Activated naive CD8-positive, alpha-beta T cell treated with anti-CD3 and anti-CD28 coated beads, Interleukin-2, amount 10 ng/mL, durations not matched to agents 7 days and 5 days (primary cell): ENCODE data around the gene SVEP1. TPM values are rescaled to one million over a fixed set of nuclear protein-coding genes. Genes with fewer than 3 reads are reported as not detected.
"Not testable (repeated sequence)": the region's sequence is repeated elsewhere in the genome, so short reads cannot be mapped to it uniquely, and the experiment has no call there.

ENCODE experiments used
- ATAC-seq: fragments of 150-1000 bp; cut with Tn5 transposase; one replicate; pipeline ENCODE4 v1.10.0; 2021; ENCODE audit warnings: low read depth, moderate library complexity
- POLR2A ChIA-PET: fragments of 350-600 bp; sonication (Branson Sonifier 250); formaldehyde crosslinking; loops from one replicate; lab custom pipeline; 2021; ENCODE audit warnings: antibody characterized with exemption; lab: Charles Lee
- DNase-seq: peaks from one replicate; pipeline ENCODE4 v3.0.0; 2021
- H3K27ac Mint-ChIP-seq: one replicate; pipeline ENCODE4 v1.8.0; 2022; ENCODE audit warnings: mild to moderate bottlenecking, mixed read lengths
- H3K27me3 Mint-ChIP-seq: one replicate; pipeline ENCODE4 v1.8.0; 2022; ENCODE audit warnings: mild to moderate bottlenecking, moderate library complexity, mixed read lengths
- H3K36me3 Mint-ChIP-seq: one replicate; pipeline ENCODE4 v1.8.0; 2021; ENCODE audit warnings: mild to moderate bottlenecking, mixed read lengths
- H3K4me1 Mint-ChIP-seq: one replicate; pipeline ENCODE4 v1.8.0; 2021; ENCODE audit warnings: mixed read lengths
- H3K4me3 Mint-ChIP-seq: one replicate; pipeline ENCODE4 v1.8.0; 2022; ENCODE audit warnings: mild to moderate bottlenecking, moderate library complexity, mixed read lengths
- H3K9me3 Mint-ChIP-seq: one replicate; pipeline ENCODE4 v1.8.0; 2021; ENCODE audit warnings: mixed read lengths
- total RNA-seq, 2 experiments: library from RNA; stranded (reverse); gene quantifications; one replicate each; pipeline ENCODE4 v1.2.3, GENCODE V29; 2021

SVEP1 gene
- total RNA-seq, 2 experiments from 2014 or later = not detected

DNA sequence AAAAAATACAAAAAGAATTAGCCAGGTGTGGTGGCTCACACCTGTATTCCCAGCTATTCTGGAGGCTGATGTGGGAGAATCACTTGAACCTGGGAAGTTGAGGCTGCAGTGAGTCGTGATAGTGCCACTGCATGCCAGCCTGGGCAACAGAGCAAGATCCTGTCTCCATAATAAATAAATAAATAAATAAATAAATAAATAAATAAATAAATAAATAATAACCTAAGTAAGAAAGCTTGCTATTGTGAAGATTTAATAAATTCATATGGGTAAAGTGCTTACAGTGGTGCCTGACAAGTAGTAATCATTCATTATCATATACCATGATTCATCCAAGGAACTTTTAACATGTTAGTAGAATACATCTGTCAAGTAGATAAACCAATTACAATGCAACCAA is 13.4 kb downstream of the SVEP1 start:
- no peaks in the 10 kb centered on the region for H3K4me1 Mint-ChIP-seq
- ATAC-seq (no peak), DNase-seq (no peak)
- no peaks in the 10 kb centered on the region for H3K36me3 Mint-ChIP-seq
- H3K27me3 Mint-ChIP-seq = no peaks in the 10 kb centered on the region
- POLR2A ChIA-PET = no interaction called here
- no peak overlapping the region for H3K27ac Mint-ChIP-seq
- peaks cover 2% of the 10 kb centered on the region for H3K9me3 Mint-ChIP-seq
- H3K4me3 Mint-ChIP-seq = no peak overlapping the region

DNA sequence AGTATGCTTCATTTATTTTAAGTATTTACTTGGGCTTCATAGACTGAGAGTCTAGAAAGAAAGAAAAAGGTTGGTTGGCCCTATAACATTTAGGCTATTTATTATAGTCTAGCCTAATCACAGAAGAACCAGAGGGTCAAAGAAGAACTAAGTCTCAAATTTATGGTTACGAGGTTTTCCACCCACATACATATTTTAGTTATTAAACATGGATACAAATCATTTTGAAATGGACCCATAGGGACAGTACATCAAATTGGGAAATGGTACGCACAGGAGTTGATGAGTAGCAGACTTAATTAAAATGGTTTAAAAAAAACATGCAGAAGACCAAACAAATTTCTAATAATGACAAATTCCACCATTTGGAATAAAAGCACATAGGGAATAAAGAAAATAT is 17.7 kb downstream of the SVEP1 start:
- peaks cover 2% of the 10 kb centered on the region for H3K9me3 Mint-ChIP-seq
- no peaks in the 10 kb centered on the region for H3K36me3 Mint-ChIP-seq
- H3K4me1 Mint-ChIP-seq = no peaks in the 10 kb centered on the region
- POLR2A ChIA-PET = no interaction called here
- H3K4me3 Mint-ChIP-seq = no peak overlapping the region
- ATAC-seq (no peak), DNase-seq (no peak)
- H3K27ac Mint-ChIP-seq = no peak overlapping the region
- no peaks in the 10 kb centered on the region for H3K27me3 Mint-ChIP-seq

DNA sequence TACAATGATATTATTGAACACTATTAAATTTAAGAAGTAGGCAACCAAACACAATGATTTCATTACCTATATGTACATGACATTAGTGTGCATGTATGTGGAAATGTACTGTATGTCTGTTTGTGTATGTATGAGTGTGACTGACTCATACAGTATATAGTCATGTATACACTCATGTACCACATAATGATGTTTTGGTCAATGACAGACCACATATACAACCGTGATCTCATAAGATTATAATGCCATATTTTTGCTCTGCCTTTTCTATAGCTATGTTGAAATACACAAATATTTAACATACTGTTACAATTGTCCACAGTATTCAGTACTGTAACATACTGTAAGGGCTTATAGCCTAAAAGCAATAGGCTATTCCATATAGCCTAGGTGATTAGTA is 19.7 kb downstream of the SVEP1 start:
- H3K27me3 Mint-ChIP-seq = no peaks in the 10 kb centered on the region
- no peak overlapping the region for H3K27ac Mint-ChIP-seq
- no peaks in the 10 kb centered on the region for H3K4me1 Mint-ChIP-seq
- no peak overlapping the region for H3K4me3 Mint-ChIP-seq
- H3K9me3 Mint-ChIP-seq = peaks cover 2% of the 10 kb centered on the region
- POLR2A ChIA-PET = no interaction called here
- DNase-seq (no peak), ATAC-seq (no peak)
- H3K36me3 Mint-ChIP-seq = no peaks in the 10 kb centered on the region

DNA sequence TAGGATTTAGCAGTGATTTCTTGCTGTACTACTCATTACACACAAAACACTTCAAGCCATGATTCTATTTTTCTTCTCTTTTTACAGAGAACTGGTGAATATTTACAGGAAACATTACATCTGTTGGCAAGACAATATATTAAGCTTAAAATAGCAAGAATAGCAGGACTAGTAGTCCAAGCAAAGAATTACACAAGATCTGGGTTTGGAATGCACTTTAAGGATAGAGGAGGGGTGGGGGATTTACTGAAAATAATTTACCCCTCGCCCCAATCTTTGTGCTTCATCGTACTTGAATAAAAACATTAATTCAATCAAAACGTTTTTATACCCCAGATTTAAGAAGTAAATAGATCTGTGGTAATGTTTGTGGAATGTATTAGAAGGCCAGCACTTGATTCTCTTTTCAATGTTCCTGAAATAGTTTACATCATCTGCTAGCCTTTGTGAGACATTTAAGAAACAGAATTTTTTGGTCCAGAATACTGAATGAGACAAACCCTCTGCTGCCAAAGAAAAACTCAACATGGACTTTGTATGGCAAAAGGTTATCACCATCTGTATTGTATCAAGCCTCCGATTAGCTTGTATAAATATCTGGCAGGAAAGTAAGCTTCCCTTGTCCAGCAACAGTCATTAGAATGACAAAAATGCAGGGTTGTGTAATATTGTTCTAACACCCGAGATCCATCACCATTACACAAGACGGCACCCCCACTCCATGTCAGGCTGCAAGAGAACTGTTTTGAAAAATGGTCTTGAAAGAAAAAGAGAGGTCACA is 23.8 kb downstream of the SVEP1 start:
- H3K9me3 Mint-ChIP-seq = no peaks in the 10 kb centered on the region
- H3K4me3 Mint-ChIP-seq = no peak overlapping the region
- DNase-seq (no peak), ATAC-seq (no peak)
- no peaks in the 10 kb centered on the region for H3K27me3 Mint-ChIP-seq
- POLR2A ChIA-PET = no interaction called here
- H3K4me1 Mint-ChIP-seq = no peaks in the 10 kb centered on the region
- no peaks in the 10 kb centered on the region for H3K36me3 Mint-ChIP-seq
- no peak overlapping the region for H3K27ac Mint-ChIP-seq

DNA sequence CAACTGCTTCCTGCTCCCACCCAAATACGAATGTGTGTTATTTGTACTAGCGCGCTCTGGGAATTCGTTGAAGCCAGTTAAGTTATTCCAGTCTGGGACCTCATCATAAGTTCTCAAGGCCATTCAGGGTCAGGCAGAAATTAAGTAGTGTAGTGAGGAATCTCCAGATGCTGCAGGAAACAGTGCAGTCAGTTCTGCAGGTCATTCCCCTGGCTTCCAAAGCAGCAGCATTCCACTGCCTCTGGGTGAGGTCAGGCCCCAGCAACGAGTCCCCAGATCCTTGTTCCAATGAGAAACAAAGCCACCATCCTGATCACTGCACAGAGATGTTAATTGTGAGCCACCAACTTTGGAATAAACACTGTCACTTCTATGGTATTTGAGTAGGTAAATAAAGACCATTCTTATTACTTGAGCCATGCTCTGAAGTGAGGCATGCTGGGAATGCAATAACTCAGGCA is 33.1 kb downstream of the SVEP1 start:
- ATAC-seq (no peak), DNase-seq (no peak)
- Mint-ChIP-seq H3K9me3 (no peaks in the 10 kb centered on the region), H3K27ac (no peak overlapping the region), H3K4me1 (no peaks in the 10 kb centered on the region), H3K36me3 (no peaks in the 10 kb centered on the region), H3K27me3 (no peaks in the 10 kb centered on the region), H3K4me3 (no peak overlapping the region)
- POLR2A ChIA-PET = no interaction called here

DNA sequence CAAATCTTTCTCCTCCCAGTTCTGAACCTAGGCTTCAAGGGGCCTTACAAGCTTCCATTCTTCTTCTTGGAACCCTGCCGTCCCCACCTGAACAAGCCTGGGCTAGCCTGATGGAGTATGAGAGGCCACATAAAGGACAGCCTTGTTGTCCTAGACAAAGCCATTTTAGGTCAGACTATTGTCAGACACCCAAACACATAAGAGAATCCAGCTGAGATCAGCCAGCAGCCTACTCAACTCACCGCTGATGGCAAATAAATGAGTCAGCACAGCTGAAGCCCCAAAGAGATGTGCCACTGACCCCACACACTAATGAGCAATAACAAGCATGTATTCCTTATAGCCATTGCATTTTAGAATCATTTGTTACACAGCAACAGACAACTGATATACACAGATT is 33.8 kb downstream of the SVEP1 start:
- H3K9me3 Mint-ChIP-seq = no peaks in the 10 kb centered on the region
- no peaks in the 10 kb centered on the region for H3K36me3 Mint-ChIP-seq
- H3K4me1 Mint-ChIP-seq = no peaks in the 10 kb centered on the region
- no peak for ATAC-seq
- POLR2A ChIA-PET = no interaction called here
- DNase-seq = no peak
- H3K27ac Mint-ChIP-seq = no peak overlapping the region
- H3K27me3 Mint-ChIP-seq = no peaks in the 10 kb centered on the region
- H3K4me3 Mint-ChIP-seq = no peak overlapping the region

DNA sequence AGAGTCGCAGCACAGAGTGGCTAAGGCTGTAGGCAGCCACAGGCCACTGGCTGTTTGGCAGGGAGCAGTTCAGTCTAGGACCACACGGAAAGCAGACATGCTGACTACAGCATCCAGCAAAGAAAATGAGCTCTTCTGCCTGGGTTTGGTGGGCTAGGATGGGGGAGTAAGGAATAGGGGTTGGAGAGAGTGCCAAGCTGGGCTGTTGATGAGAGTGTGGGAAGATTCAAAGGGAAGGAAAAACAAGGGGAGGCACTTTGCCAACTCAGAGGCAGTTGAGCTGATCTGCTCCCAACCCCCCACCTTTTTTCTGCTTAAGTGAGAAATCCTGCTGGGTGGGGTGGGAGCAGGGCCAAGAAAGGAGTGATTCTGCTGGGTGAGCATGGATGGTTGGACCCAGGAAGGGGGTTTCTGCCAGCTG is 35.9 kb downstream of the SVEP1 start:
- DNase-seq = no peak
- Mint-ChIP-seq H3K4me3 (no peak overlapping the region), H3K9me3 (no peaks in the 10 kb centered on the region), H3K27me3 (no peaks in the 10 kb centered on the region), H3K36me3 (no peaks in the 10 kb centered on the region), H3K27ac (no peak overlapping the region), H3K4me1 (no peaks in the 10 kb centered on the region)
- POLR2A ChIA-PET = no interaction called here
- no peak for ATAC-seq

DNA sequence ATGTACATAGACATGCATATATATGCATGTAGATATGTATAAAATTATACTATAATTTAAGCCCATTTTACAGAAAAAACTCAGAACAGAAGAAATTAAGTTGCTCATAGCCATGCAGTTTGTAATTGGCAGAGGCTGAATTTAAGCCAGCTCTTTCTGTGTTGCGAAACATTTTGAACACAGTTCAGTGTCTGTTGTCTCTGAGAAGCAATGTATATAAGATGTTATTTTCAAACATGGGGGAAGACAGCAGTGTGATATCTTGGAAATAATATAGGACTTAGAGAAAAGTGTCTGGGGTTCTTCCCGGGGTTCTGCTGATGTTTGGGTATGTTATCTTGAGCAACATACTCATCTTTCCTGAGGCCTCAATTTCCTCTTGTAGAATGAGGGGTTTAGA is 37.6 kb downstream of the SVEP1 start:
- POLR2A ChIA-PET = no interaction called here
- Mint-ChIP-seq H3K9me3 (no peaks in the 10 kb centered on the region), H3K4me3 (no peak overlapping the region), H3K4me1 (no peaks in the 10 kb centered on the region), H3K27me3 (no peaks in the 10 kb centered on the region), H3K36me3 (no peaks in the 10 kb centered on the region), H3K27ac (no peak overlapping the region)
- ATAC-seq (no peak), DNase-seq (no peak)

- DNase-seq (no peak), ATAC-seq (no peak)
- Mint-ChIP-seq H3K4me3 (no peak overlapping the region), H3K27ac (no peak overlapping the region), H3K9me3 (peaks cover 2% of the 10 kb centered on the region), H3K36me3 (no peaks in the 10 kb centered on the region), H3K4me1 (no peaks in the 10 kb centered on the region), H3K27me3 (no peaks in the 10 kb centered on the region)
- POLR2A ChIA-PET = no interaction called here
Measured at GRCh38 chr9:110538647-110539041, 40.9 kb downstream of the SVEP1 start.

DNA sequence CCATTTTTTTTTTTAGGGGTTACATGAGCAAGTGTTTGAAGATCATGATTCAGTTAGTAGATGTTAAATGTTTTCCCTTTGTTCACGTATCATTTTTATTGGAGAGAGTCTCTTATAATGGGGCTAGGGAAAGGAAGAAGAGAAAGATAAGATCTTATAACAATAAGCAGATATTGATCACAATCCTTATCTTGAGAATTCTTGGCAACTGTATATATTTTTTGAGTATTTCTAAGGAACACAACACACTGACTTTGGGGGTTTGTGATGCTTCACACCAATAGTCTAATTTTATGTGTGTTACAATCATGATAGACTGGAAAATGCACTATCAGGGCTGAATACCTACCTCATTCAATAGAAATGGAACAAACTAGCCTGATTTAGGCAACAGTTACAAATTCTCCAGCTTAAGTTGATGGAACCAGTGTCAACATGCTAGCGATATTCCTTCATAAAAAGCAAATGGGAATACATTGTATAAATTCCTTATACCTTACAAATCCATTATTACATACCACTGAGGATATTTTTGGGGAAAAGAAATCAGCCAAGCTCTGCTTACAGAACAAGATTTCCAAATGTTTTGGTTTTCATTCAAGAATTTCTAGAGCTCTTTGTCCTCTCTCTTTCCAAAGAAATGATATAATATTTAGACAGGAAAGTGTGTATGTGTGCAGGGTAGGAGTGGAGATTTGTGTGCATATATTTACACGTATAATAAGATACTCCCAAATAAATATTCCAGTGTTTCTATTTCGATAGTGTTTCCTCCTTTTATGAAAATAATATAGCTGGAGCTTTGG is 41.5 kb downstream of the SVEP1 start:
- H3K4me1 Mint-ChIP-seq = no peaks in the 10 kb centered on the region
- H3K27me3 Mint-ChIP-seq = no peaks in the 10 kb centered on the region
- peaks cover 2% of the 10 kb centered on the region for H3K9me3 Mint-ChIP-seq
- no peak overlapping the region for H3K4me3 Mint-ChIP-seq
- DNase-seq (no peak), ATAC-seq (no peak)
- POLR2A ChIA-PET = no interaction called here
- no peak overlapping the region for H3K27ac Mint-ChIP-seq
- H3K36me3 Mint-ChIP-seq = no peaks in the 10 kb centered on the region

DNA sequence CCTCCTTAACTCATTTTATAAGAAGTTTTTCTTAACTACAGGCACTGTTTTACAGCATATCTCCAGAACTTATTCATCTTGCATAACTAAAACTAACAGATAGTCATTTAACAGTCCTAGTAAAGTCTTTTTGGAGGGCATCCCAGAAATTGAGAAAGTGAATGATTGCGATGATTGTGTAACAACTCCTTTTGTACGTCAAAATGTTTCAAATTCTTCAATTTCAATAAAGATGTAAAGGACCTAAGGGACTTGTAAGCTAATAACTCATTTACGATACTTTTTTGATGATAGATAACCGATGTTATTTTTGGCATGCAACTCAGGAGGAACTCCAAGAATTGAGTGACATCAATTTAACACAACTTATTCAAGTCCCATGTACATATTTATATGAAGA is 42.7 kb downstream of the SVEP1 start:
- H3K27me3 Mint-ChIP-seq = no peaks in the 10 kb centered on the region
- no peaks in the 10 kb centered on the region for H3K36me3 Mint-ChIP-seq
- H3K4me3 Mint-ChIP-seq = no peak overlapping the region
- POLR2A ChIA-PET = no interaction called here
- H3K4me1 Mint-ChIP-seq = no peaks in the 10 kb centered on the region
- H3K9me3 Mint-ChIP-seq = peaks cover 2% of the 10 kb centered on the region
- DNase-seq (no peak), ATAC-seq (no peak)
- H3K27ac Mint-ChIP-seq = no peak overlapping the region

DNA sequence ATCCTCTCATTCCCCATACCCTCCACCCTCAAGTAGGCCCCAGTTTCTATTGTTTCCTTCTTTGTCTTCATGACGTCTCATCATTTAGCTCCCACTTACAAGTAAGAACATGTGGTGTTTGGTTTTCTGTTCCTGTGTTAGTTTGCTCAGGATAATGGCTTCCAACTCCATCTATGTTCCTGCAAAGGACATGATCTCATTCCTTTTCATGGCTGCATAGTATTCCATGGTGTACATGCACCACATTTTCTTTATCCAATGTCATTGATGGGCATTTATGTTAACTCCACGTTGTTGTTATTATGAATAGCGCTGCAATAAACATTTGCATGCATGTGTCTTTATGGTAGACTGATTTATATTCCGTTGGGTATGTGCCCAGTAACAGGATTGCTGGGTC is 45.4 kb downstream of the SVEP1 start:
- H3K27ac Mint-ChIP-seq, H3K4me1 Mint-ChIP-seq, ATAC-seq, H3K9me3 Mint-ChIP-seq, H3K36me3 Mint-ChIP-seq, H3K27me3 Mint-ChIP-seq, H3K4me3 Mint-ChIP-seq, DNase-seq: not testable (repeated sequence)
- POLR2A ChIA-PET = interaction anchor here (0.6 kb wide), 1 partner anchor 819 kb away, joined by 3 read pairs; no protein-coding TSS in a partner anchor

DNA sequence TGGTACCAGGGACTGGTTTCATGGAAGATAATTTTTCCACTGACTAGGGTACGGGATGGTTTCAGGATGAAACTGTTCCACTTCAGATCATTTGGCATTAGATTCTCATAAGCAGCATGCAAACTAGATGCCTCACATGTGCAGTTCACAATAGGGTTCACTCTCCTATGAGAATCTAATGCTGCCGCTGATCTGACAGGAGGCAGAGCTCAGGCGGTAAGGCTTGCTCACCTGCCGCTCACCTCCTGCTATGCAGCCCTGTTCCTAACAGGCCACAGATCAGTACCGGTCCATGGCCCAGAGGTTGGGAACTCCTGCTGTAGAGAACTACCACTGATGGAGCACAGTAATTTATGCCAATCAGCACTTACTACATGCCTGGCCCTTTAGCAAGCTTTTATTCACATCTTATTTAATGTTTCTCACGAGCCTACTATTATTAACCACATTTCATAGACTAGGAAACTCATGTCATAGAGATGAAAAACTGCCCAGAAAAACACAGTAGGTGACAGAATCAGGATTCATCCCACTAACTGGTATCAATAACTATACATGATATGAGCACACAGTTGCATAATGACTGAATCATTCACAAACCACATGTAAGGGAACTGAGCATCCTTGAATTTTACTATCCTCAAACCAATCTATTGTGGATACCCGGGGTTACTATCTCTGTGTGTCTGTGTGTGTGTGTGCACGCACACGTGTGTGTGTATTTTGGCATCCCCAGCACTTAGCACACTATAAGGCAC is 46.5 kb downstream of the SVEP1 start:
- Mint-ChIP-seq H3K27me3 (no peaks in the 10 kb centered on the region), H3K9me3 (peaks cover 2% of the 10 kb centered on the region), H3K36me3 (no peaks in the 10 kb centered on the region), H3K27ac (no peak overlapping the region), H3K4me1 (no peaks in the 10 kb centered on the region), H3K4me3 (no peak overlapping the region)
- no peak for DNase-seq
- ATAC-seq = no peak
- POLR2A ChIA-PET = interaction anchor here (0.6 kb wide), 1 partner anchor 820 kb away, joined by 3 read pairs; no protein-coding TSS in a partner anchor
